ENCODE results near the gene SIGLEC11.

The SIGLEC11 gene

GRCh38 chr19:49907745-49908446 lies 53.1 kb downstream of the SIGLEC11 start:
- DNase-seq (ENCODE audit: low read depth in 2 of 3, low spot score in 1 of 3), result no peak

DNA sequence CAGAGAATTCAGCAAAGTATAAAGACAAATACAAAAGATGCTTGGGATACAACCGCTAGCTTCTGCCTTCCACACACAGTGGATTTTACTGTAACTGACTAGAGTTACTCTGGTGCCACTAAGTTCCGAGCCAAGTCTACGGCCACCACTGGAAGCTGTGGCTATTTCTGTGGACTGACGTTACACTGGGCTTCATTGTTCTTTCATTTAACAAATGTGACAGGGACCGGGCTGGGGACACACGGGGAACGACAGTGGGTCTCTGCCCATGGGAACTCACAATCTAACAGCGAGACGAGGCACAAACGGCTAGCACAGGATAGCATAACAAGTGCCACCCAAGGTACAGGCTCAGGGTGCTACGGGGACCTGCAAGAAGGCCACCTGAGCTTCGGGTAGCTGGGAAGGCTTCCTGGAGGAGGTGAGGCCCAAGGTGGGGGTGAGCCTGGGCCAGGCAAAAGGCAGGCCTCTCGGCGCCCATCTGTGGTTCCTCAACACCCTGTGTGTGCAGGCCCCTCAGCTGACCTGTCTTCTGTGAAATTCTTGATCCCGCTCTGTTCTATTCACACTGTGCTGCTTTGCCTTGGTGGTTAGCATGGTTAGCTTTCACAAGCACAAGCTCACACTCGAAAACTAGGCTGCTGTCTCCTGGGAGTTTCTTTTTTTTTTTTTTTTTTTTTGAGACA lies 54.0 kb downstream of the SIGLEC11 start:
- DNase-seq (ENCODE audit: low read depth in 2 of 3, low spot score in 1 of 3), result no peak

- no peak for DNase-seq (ENCODE audit: low read depth in 2 of 3, low spot score in 1 of 3)
These were observed 56.8 kb downstream of the SIGLEC11 start for GRCh38 chr19:49904136-49904535.

Measured in stimulated activated CD4-positive, alpha-beta T cell treated with anti-CD3 and anti-CD28 coated beads, Interleukin-12 subunit alpha, Interleukin-12 subunit beta, amount 100 ng/mL, for 48 hours (primary cell).